ENCODE results near the gene LRBA. TPM values are rescaled to one million over a fixed set of nuclear protein-coding genes. Genes with fewer than 3 reads are reported as not detected.

The LRBA gene
- polyA plus RNA-seq, 4 donors, result 14.9 to 62.2 (median 19.6) TPM

DNA sequence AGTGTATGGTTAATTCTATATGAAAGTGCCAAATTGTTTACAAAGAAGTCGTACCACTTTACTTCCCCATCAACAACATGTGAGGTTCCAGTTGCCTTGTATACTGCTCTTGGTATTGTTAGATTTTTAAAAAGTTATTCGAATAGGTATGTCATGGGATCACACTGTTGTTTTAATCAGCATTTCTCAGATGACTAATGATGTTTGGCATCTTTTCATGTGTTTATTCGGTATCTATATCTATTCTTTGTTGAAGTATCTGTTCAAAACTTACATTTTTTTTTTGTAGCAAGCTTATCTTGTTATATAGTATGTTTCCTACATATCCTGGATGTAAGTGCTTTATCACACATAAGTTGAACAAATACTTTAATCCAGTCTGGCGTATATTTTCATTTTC, 532.5 kb downstream of the LRBA start:
- Histone ChIP-seq H3K27me3 (ENCODE audit: control insufficient read depth in 3 of 3, insufficient read depth in 3 of 3, low read length in 3 of 3) (no peaks in the 10 kb centered on the region), H3K36me3 (ENCODE audit: control insufficient read depth in 3 of 3, insufficient read depth in 2 of 3, low read depth in 1 of 3, low read length in 3 of 3) (peaks cover 0 to 3% (median 0%) of the 10 kb centered on the region in 3 donors), H3K4me3 (ENCODE audit: low read depth in 1 of 3, low read length in 3 of 3) (no peak overlapping the region), H3K9me3 (ENCODE audit: control insufficient read depth in 2 of 2, insufficient read depth in 1 of 2, low read depth in 1 of 2, low read length in 1 of 2) (no peaks in the 10 kb centered on the region), H3K4me1 (ENCODE audit: control insufficient read depth in 3 of 3, insufficient read depth in 2 of 3, low read depth in 1 of 3, low read length in 2 of 3) (no peaks in the 10 kb centered on the region), H3K27ac (ENCODE audit: low read depth in 1 of 3, low read length in 2 of 3) (no peak overlapping the region)
- 90 to 95% (median 93%) methylated on average over 4 of the region's 4 CpGs for WGBS, 3 donors
- no peak for FAIRE-seq
- DNase-seq, result no peak

DNA sequence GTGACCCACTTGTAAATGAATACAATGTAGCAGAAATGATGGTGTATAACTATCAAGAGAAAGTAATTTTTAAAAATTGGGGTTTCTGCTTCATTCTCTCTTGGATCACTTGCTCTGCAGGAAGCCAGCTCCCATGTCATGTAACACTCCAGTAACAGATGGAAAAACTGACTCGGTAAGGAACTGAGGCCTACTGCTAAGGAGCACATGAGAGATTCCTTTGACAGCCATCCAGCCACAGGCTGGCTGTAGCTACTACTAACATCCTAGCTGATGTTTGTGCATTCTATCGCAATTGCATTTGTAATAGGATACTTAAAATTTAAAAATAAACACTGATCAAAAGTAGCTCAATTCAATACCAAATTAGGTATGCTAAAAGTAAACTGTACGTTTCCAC, 535.4 kb downstream of the LRBA start:
- DNase-seq, result no peak
- Histone ChIP-seq H3K4me1 (ENCODE audit: control insufficient read depth in 3 of 3, insufficient read depth in 2 of 3, low read depth in 1 of 3, low read length in 2 of 3) (no peaks in the 10 kb centered on the region), H3K27ac (ENCODE audit: low read depth in 1 of 3, low read length in 2 of 3) (no peak overlapping the region), H3K36me3 (ENCODE audit: control insufficient read depth in 3 of 3, insufficient read depth in 2 of 3, low read depth in 1 of 3, low read length in 3 of 3) (peaks cover 0 to 6% (median 0%) of the 10 kb centered on the region in 3 donors), H3K9me3 (ENCODE audit: control insufficient read depth in 2 of 2, insufficient read depth in 1 of 2, low read depth in 1 of 2, low read length in 1 of 2) (no peaks in the 10 kb centered on the region), H3K27me3 (ENCODE audit: control insufficient read depth in 3 of 3, insufficient read depth in 3 of 3, low read length in 3 of 3) (no peaks in the 10 kb centered on the region), H3K4me3 (ENCODE audit: low read depth in 1 of 3, low read length in 3 of 3) (no peak overlapping the region)
- WGBS, 3 donors, result 76 to 94% (median 89%) methylated on average over 3 of the region's 3 CpGs
- no peak for FAIRE-seq

DNA sequence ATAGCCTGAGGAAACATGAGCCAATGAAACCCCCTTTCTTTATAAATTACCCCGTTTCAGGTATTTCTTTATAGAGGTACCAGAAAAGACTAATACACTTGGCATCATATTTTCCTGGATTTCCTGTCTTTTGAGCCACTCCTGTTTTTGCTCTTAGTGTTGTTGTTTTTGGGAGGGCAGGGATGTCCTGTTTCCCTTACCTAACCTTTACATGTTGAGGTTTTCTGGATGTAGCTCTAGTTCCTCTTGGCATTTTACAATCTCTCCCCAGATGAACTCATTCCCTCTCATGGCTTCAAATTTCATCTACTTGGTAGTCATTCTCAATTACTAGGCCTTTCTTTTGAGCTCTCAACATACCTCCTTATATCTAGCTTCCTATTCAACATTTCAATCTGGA, 537.2 kb downstream of the LRBA start:
- no peak for FAIRE-seq
- no peaks in the 10 kb centered on the region for H3K27me3 ChIP-seq (ENCODE audit: control insufficient read depth in 3 of 3, insufficient read depth in 3 of 3, low read length in 3 of 3)
- H3K4me1 ChIP-seq (ENCODE audit: control insufficient read depth in 3 of 3, insufficient read depth in 2 of 3, low read depth in 1 of 3, low read length in 2 of 3), result no peaks in the 10 kb centered on the region
- no peak overlapping the region for H3K27ac ChIP-seq (ENCODE audit: low read depth in 1 of 3, low read length in 2 of 3)
- no peak for DNase-seq
- H3K4me3 ChIP-seq (ENCODE audit: low read depth in 1 of 3, low read length in 3 of 3), result no peak overlapping the region
- H3K36me3 ChIP-seq (ENCODE audit: control insufficient read depth in 3 of 3, insufficient read depth in 2 of 3, low read depth in 1 of 3, low read length in 3 of 3), result peaks cover 0 to 6% (median 0%) of the 10 kb centered on the region in 3 donors
- WGBS, 3 donors, result 91 to 100% (median 96%) methylated on average over 1 of the region's 1 CpG
- no peaks in the 10 kb centered on the region for H3K9me3 ChIP-seq (ENCODE audit: control insufficient read depth in 2 of 2, insufficient read depth in 1 of 2, low read depth in 1 of 2, low read length in 1 of 2)

DNA sequence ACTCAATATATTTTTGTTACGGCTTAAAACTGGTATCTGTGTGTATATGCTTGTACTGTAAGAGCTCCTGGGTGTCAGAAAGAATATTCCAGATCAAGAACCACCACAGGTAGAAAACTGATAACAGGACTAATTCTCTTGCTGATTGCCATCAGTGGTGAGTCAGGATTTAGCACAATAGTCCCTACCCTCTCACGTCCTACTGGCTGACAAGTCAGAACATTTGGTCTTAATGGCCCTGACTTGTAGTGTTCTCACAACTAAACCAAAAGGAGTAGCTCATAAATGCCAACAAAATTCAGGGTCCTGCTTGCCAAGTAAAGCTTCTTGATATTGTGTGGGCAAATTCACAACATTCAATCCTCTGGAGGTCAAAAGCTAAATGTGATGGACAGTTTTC, 538.3 kb downstream of the LRBA start:
- Histone ChIP-seq H3K27me3 (ENCODE audit: control insufficient read depth in 3 of 3, insufficient read depth in 3 of 3, low read length in 3 of 3) (no peaks in the 10 kb centered on the region), H3K4me3 (ENCODE audit: low read depth in 1 of 3, low read length in 3 of 3) (no peak overlapping the region), H3K4me1 (ENCODE audit: control insufficient read depth in 3 of 3, insufficient read depth in 2 of 3, low read depth in 1 of 3, low read length in 2 of 3) (no peaks in the 10 kb centered on the region), H3K27ac (ENCODE audit: low read depth in 1 of 3, low read length in 2 of 3) (no peak overlapping the region), H3K36me3 (ENCODE audit: control insufficient read depth in 3 of 3, insufficient read depth in 2 of 3, low read depth in 1 of 3, low read length in 3 of 3) (peaks cover 0 to 6% (median 0%) of the 10 kb centered on the region in 3 donors), H3K9me3 (ENCODE audit: control insufficient read depth in 2 of 2, insufficient read depth in 1 of 2, low read depth in 1 of 2, low read length in 1 of 2) (no peaks in the 10 kb centered on the region)
- DNase-seq, result no peak
- no peak for FAIRE-seq
- 79 to 93% (median 90%) methylated on average over 2 of the region's 2 CpGs for WGBS, 3 donors

DNA sequence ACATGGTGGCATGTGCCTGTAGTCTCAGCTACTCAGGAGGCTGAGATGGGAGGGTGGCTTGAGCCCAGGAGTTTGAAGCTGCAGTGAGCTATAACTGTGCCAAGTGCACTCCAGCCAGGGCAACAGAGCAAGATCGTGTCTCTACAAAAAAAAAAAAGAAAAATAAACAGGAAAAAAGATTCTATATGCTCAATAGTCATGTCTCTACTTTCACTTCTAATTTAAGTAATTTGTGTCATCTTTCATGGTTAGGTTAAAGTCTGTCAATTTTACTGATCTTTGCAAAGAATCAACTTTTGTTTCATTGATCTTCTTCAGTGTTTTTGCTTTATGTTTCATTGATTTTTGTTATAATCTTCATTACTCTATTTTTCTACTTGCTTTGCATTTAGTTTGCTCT, 539.3 kb downstream of the LRBA start:
- no peaks in the 10 kb centered on the region for H3K27me3 ChIP-seq (ENCODE audit: control insufficient read depth in 3 of 3, insufficient read depth in 3 of 3, low read length in 3 of 3)
- DNase-seq (no peak), FAIRE-seq (peak; percentile 36)
- no peak overlapping the region for H3K27ac ChIP-seq (ENCODE audit: low read depth in 1 of 3, low read length in 2 of 3)
- no peaks in the 10 kb centered on the region for H3K9me3 ChIP-seq (ENCODE audit: control insufficient read depth in 2 of 2, insufficient read depth in 1 of 2, low read depth in 1 of 2, low read length in 1 of 2)
- peaks cover 0 to 6% (median 0%) of the 10 kb centered on the region in 3 donors for H3K36me3 ChIP-seq (ENCODE audit: control insufficient read depth in 3 of 3, insufficient read depth in 2 of 3, low read depth in 1 of 3, low read length in 3 of 3)
- WGBS, 3 donors, result 58 to 86% (median 71%) methylated on average over 1 of the region's 1 CpG
- no peak overlapping the region for H3K4me3 ChIP-seq (ENCODE audit: low read depth in 1 of 3, low read length in 3 of 3)
- H3K4me1 ChIP-seq (ENCODE audit: control insufficient read depth in 3 of 3, insufficient read depth in 2 of 3, low read depth in 1 of 3, low read length in 2 of 3), result no peaks in the 10 kb centered on the region

DNA sequence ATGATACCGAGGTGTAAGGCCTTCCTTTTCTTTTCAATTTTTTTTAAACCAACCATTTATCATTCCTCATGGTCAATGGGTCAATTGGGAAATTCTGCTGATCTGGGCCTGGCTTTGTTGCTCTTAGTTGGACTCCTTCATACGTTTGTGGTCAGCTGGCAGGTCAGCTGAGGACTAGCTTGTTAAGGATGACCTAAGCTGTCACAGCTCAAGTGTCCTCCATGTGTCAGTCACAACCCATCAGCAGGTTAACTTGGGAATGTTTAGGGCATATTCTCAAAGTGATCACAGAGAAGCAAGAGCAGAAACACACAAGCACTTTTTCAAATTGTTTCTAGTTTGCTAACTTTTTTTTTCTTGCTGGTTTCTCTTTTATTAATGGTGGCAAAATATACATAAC, 550.6 kb downstream of the LRBA start:
- Histone ChIP-seq H3K4me3 (ENCODE audit: low read depth in 1 of 3, low read length in 3 of 3) (no peak overlapping the region), H3K4me1 (ENCODE audit: control insufficient read depth in 3 of 3, insufficient read depth in 2 of 3, low read depth in 1 of 3, low read length in 2 of 3) (no peaks in the 10 kb centered on the region), H3K27ac (ENCODE audit: low read depth in 1 of 3, low read length in 2 of 3) (no peak overlapping the region), H3K9me3 (ENCODE audit: control insufficient read depth in 2 of 2, insufficient read depth in 1 of 2, low read depth in 1 of 2, low read length in 1 of 2) (no peaks in the 10 kb centered on the region), H3K27me3 (ENCODE audit: control insufficient read depth in 3 of 3, insufficient read depth in 3 of 3, low read length in 3 of 3) (no peaks in the 10 kb centered on the region), H3K36me3 (ENCODE audit: control insufficient read depth in 3 of 3, insufficient read depth in 2 of 3, low read depth in 1 of 3, low read length in 3 of 3) (no peaks in the 10 kb centered on the region)
- 71 to 94% (median 92%) methylated on average over 2 of the region's 2 CpGs for WGBS, 3 donors
- DNase-seq (no peak), FAIRE-seq (no peak)

DNA sequence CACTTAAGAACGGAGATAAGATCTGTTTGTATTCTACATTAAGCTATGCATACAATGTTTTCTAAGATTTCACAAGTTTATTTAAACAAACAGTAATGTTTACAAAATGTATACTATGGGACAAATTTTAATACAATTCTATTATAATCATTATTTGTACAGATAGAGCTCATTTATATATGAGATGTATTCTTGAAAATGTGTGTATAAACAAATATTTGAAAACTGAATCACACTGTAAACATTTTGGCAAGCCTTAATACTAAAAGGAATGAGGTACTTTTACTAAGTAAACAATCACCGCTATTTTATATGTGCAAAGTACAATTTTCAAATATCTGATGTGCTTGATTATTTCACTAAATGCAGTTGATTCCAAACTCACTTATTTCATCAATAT, 552.3 kb downstream of the LRBA start:
- H3K27me3 ChIP-seq (ENCODE audit: control insufficient read depth in 3 of 3, insufficient read depth in 3 of 3, low read length in 3 of 3), result no peaks in the 10 kb centered on the region
- H3K27ac ChIP-seq (ENCODE audit: low read depth in 1 of 3, low read length in 2 of 3), result no peak overlapping the region
- H3K36me3 ChIP-seq (ENCODE audit: control insufficient read depth in 3 of 3, insufficient read depth in 2 of 3, low read depth in 1 of 3, low read length in 3 of 3), result no peaks in the 10 kb centered on the region
- H3K4me3 ChIP-seq (ENCODE audit: low read depth in 1 of 3, low read length in 3 of 3), result no peak overlapping the region
- FAIRE-seq (no peak), DNase-seq (no peak)
- H3K4me1 ChIP-seq (ENCODE audit: control insufficient read depth in 3 of 3, insufficient read depth in 2 of 3, low read depth in 1 of 3, low read length in 2 of 3), result no peaks in the 10 kb centered on the region
- 71 to 72% (median 71%) methylated on average over 2 of the region's 2 CpGs for WGBS, 3 donors
- no peaks in the 10 kb centered on the region for H3K9me3 ChIP-seq (ENCODE audit: control insufficient read depth in 2 of 2, insufficient read depth in 1 of 2, low read depth in 1 of 2, low read length in 1 of 2)

DNA sequence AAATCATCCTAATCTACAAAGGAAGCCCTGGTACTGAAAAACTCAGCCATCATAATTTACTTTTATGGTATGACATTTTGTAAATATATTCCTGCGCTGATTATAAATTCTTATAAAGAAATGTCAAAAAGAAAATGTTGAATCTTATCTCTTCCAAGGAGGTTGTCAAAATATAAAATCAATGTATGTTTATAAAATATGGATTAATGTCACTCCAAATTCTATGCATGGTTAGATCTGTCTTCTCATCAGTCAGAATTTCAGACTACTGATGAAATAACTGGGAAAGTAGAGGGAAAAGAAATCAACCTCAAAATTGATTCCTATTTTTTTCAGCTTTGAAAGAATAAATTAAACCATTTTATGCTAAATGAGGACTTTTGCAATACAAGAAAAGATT, 553.1 kb downstream of the LRBA start:
- 96 to 100% (median 97%) methylated on average over 1 of the region's 1 CpG for WGBS, 3 donors
- H3K9me3 ChIP-seq (ENCODE audit: control insufficient read depth in 2 of 2, insufficient read depth in 1 of 2, low read depth in 1 of 2, low read length in 1 of 2), result no peaks in the 10 kb centered on the region
- no peak overlapping the region for H3K27ac ChIP-seq (ENCODE audit: low read depth in 1 of 3, low read length in 2 of 3)
- H3K36me3 ChIP-seq (ENCODE audit: control insufficient read depth in 3 of 3, insufficient read depth in 2 of 3, low read depth in 1 of 3, low read length in 3 of 3), result no peaks in the 10 kb centered on the region
- no peaks in the 10 kb centered on the region for H3K4me1 ChIP-seq (ENCODE audit: control insufficient read depth in 3 of 3, insufficient read depth in 2 of 3, low read depth in 1 of 3, low read length in 2 of 3)
- FAIRE-seq (no peak), DNase-seq (no peak)
- H3K27me3 ChIP-seq (ENCODE audit: control insufficient read depth in 3 of 3, insufficient read depth in 3 of 3, low read length in 3 of 3), result no peaks in the 10 kb centered on the region
- no peak overlapping the region for H3K4me3 ChIP-seq (ENCODE audit: low read depth in 1 of 3, low read length in 3 of 3)

DNA sequence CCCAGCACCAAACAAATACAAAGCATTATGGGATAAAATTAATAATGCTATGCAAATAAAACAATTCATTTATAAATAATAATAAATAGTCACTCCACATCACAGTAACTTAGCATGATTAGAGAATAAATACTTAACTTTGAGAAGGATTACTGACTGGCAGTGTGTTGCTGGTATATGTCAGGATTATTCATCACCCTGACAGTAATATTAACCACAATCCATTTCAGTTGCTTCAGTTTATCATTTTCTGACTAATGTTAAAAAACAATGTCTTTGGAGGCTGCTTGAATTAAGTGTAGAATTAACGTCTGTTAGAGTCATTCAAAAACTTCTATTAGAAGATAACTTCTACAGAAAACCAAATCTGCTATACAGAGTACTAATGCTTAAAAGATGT, 557.3 kb downstream of the LRBA start:
- Histone ChIP-seq H3K27ac (ENCODE audit: low read depth in 1 of 3, low read length in 2 of 3) (no peak overlapping the region), H3K4me1 (ENCODE audit: control insufficient read depth in 3 of 3, insufficient read depth in 2 of 3, low read depth in 1 of 3, low read length in 2 of 3) (no peaks in the 10 kb centered on the region), H3K36me3 (ENCODE audit: control insufficient read depth in 3 of 3, insufficient read depth in 2 of 3, low read depth in 1 of 3, low read length in 3 of 3) (no peaks in the 10 kb centered on the region), H3K9me3 (ENCODE audit: control insufficient read depth in 2 of 2, insufficient read depth in 1 of 2, low read depth in 1 of 2, low read length in 1 of 2) (no peaks in the 10 kb centered on the region), H3K27me3 (ENCODE audit: control insufficient read depth in 3 of 3, insufficient read depth in 3 of 3, low read length in 3 of 3) (no peaks in the 10 kb centered on the region), H3K4me3 (ENCODE audit: low read depth in 1 of 3, low read length in 3 of 3) (no peak overlapping the region)
- DNase-seq (no peak), FAIRE-seq (no peak)
- WGBS, 3 donors, result 69 to 81% (median 80%) methylated on average over 1 of the region's 1 CpG
